Neural cell (in vitro differentiated cells): ENCODE measurements around the gene AGTRAP. TPM values are rescaled to one million over a fixed set of nuclear protein-coding genes. Genes with fewer than 3 reads are reported as not detected.

Experiments
- H2AFZ ChIP-seq: fragments of 200-600, 300-800 bp; sonication (generic), shearing (Covaris generic); 2 replicates; pipeline ENCODE4 v1.6.0; 2014; ENCODE audit warnings: low read depth, mild to moderate bottlenecking, antibody characterized with exemption, low read length, moderate library complexity
- H3F3A ChIP-seq: fragments of 200-600 bp; shearing (Covaris generic); 2 replicates; pipeline ENCODE4 v1.6.1; 2016; ENCODE audit warnings: mild to moderate bottlenecking, moderate library complexity, mixed read lengths, antibody characterized with exemption, low read length; ENCODE audit not compliant: insufficient read depth, poor library complexity, severe bottlenecking
- H3K27ac ChIP-seq: fragments of 200-600, 300-800 bp; sonication (generic), shearing (Covaris generic); 2 replicates; pipeline ENCODE4 v1.5.1; 2014; ENCODE audit warnings: mild to moderate bottlenecking, low read length, moderate library complexity
- H3K27me3 ChIP-seq: fragments of 300-800, 200-600 bp; sonication (generic), shearing (Covaris generic); 2 replicates; pipeline ENCODE4 v1.6.0; 2014; ENCODE audit warnings: mild to moderate bottlenecking, low read depth, low read length, moderate library complexity; ENCODE audit not compliant: insufficient read depth
- H3K36me3 ChIP-seq: fragments of 300-800, 200-600 bp; sonication (generic), shearing (Covaris generic); 2 replicates; pipeline ENCODE4 v1.5.1; 2014; ENCODE audit warnings: mild to moderate bottlenecking, antibody characterized with exemption, low read length, moderate library complexity; ENCODE audit not compliant: insufficient read depth
- H3K4me2 ChIP-seq: fragments of 300-800, 200-600 bp; sonication (generic), shearing (Covaris generic); 2 replicates; pipeline ENCODE4 v1.6.0; 2014; ENCODE audit warnings: mild to moderate bottlenecking, low read length
- H3K4me3 ChIP-seq: fragments of 300-800, 200-600 bp; sonication (generic), shearing (Covaris generic); 2 replicates; pipeline ENCODE4 v1.5.1; 2014; ENCODE audit warnings: mild to moderate bottlenecking, low read length, moderate library complexity
- H3K79me2 ChIP-seq: fragments of 200-600 bp; shearing (Covaris generic); replicated peaks from 2 replicates; pipeline ENCODE4 v1.6.0; 2014; ENCODE audit warnings: mild to moderate bottlenecking, low read length, moderate library complexity; ENCODE audit not compliant: insufficient read depth
- H3K9ac ChIP-seq: fragments of 300-800, 200-600 bp; sonication (generic), shearing (Covaris generic); 2 replicates; pipeline ENCODE4 v1.6.1; 2016; ENCODE audit warnings: mild to moderate bottlenecking, low read length, mixed read lengths
- H3K9me2 ChIP-seq: fragments of 200-600 bp; shearing (Covaris generic); 2 replicates; pipeline ENCODE4 v1.6.1; 2016; ENCODE audit warnings: mild to moderate bottlenecking, low read length, mixed read lengths; ENCODE audit not compliant: insufficient read depth
- H3K9me3 ChIP-seq: fragments of 200-600, 300-800 bp; sonication (generic), shearing (Covaris generic); 2 replicates; pipeline ENCODE4 v1.6.1; 2016; ENCODE audit warnings: mild to moderate bottlenecking, mixed run types, low read length, moderate library complexity, mixed read lengths
- H4K20me1 ChIP-seq: fragments of 200-600 bp; shearing (Covaris generic); 2 replicates; pipeline ENCODE4 v1.6.1; 2016; ENCODE audit warnings: mild to moderate bottlenecking, mixed run types; ENCODE audit not compliant: insufficient read depth
- EP300 ChIP-seq: fragments of 450-650 bp; conservative IDR thresholded peaks from 2 replicates; pipeline ENCODE4 v1.6.1; 2014; ENCODE audit warnings: antibody characterized with exemption, mild to moderate bottlenecking, moderate library complexity; ENCODE audit not compliant: poor library complexity, severe bottlenecking
- EZH2 ChIP-seq: fragments of 200-600, 300-800 bp; shearing (Covaris generic), sonication (generic); IDR thresholded peaks from 2 replicates; pipeline ENCODE4 v1.6.1; 2014; ENCODE audit warnings: antibody characterized with exemption, low read length, borderline replicate concordance, mild to moderate bottlenecking; ENCODE audit not compliant: insufficient read depth, poor library complexity, severe bottlenecking
- MXI1 ChIP-seq: fragments of 450-650 bp; conservative IDR thresholded peaks from 2 replicates; pipeline ENCODE4 v1.6.1; 2014; ENCODE audit warnings: antibody characterized with exemption, mild to moderate bottlenecking; ENCODE audit not compliant: poor library complexity, severe bottlenecking
- POLR2AphosphoS5 ChIP-seq: IDR thresholded peaks from 2 replicates; pipeline ENCODE4 v1.6.1; 2012
- RAD21 ChIP-seq: fragments of 450-650 bp; conservative IDR thresholded peaks from 2 replicates; pipeline ENCODE4 v1.6.1; 2014; ENCODE audit warnings: antibody characterized with exemption, mild to moderate bottlenecking, moderate library complexity
- SMC3 ChIP-seq: fragments of 450-650 bp; conservative IDR thresholded peaks from 2 replicates; pipeline ENCODE4 v1.6.1; 2014; ENCODE audit warnings: antibody characterized with exemption, mild to moderate bottlenecking, moderate library complexity; ENCODE audit not compliant: poor library complexity
- TAF1 ChIP-seq: IDR thresholded peaks from 2 replicates; pipeline ENCODE4 v1.6.1; 2012; ENCODE audit warnings: low read depth
- polyA plus RNA-seq: library from polyadenylated mRNA; depleted of rRNA; stranded (reverse); fragments of >200 nt; gene quantifications from 2 replicates; pipeline ENCODE4 v1.2.3, GENCODE V29; 2014
- TF ChIP-seq, protein P1 (sequence below): fragments of 450-650 bp; IDR thresholded peaks from 2 replicates; pipeline ENCODE4 v1.5.1; 2014; ENCODE audit warnings: antibody characterized with exemption, mild to moderate bottlenecking, moderate library complexity; ENCODE audit not compliant: poor library complexity, severe bottlenecking
- TF ChIP-seq, protein P2 (sequence below): IDR thresholded peaks from 2 replicates; pipeline ENCODE4 v1.6.1; 2012; ENCODE audit warnings: borderline replicate concordance

Gene AGTRAP
- polyA plus RNA-seq, 1 donor from 2014 or later, result 4.4 TPM

DNA sequence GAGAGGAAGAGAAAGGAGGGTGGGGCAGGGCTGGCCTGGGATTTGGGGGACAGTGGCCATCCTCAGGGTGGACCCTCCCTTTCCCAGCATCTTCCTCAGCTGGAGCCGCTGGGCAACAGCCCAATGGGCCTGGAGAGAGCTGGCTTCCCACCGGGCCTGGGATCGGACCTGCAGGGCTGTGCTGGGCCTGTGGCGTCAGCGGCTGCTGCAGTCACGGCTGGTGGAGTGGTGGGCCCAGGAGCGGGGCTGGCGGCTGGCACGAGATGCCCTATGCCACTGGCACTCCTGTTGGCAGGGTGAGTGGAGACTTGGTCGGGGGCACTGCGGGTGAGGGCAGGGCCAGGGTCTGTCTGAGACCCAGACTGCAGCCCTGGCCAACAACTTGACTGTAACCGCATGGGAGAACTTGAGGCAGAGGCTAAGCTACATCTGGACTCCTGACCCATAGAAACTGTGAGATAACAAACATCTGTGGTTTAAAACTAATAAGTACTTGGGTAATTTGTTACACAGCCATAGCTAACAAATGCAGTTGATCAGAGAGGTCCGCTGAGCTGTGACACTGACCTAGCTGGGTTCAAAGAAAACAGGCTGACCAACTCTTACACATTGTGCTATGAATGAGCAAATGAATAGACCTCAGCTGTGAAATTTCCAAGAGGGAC is 43.9 kb downstream of the AGTRAP start:
- H4K20me1 ChIP-seq, result no peaks in the 10 kb centered on the region
- TF ChIP-seq EZH2 (no peak), TAF1 (no peak)
- TF ChIP-seq, protein P1, sequence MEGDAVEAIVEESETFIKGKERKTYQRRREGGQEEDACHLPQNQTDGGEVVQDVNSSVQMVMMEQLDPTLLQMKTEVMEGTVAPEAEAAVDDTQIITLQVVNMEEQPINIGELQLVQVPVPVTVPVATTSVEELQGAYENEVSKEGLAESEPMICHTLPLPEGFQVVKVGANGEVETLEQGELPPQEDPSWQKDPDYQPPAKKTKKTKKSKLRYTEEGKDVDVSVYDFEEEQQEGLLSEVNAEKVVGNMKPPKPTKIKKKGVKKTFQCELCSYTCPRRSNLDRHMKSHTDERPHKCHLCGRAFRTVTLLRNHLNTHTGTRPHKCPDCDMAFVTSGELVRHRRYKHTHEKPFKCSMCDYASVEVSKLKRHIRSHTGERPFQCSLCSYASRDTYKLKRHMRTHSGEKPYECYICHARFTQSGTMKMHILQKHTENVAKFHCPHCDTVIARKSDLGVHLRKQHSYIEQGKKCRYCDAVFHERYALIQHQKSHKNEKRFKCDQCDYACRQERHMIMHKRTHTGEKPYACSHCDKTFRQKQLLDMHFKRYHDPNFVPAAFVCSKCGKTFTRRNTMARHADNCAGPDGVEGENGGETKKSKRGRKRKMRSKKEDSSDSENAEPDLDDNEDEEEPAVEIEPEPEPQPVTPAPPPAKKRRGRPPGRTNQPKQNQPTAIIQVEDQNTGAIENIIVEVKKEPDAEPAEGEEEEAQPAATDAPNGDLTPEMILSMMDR, result no peak

GRCh38 chr1:11780380-11781147 is 44.6 kb downstream of the AGTRAP start:
- Histone ChIP-seq H2AFZ (no peak overlapping the region), H3K9ac (no peak overlapping the region), H3K36me3 (no peaks in the 10 kb centered on the region), H3K27me3 (no peaks in the 10 kb centered on the region), H3K27ac (no peak overlapping the region), H3K9me3 (no peaks in the 10 kb centered on the region), H3K4me3 (no peak overlapping the region), H4K20me1 (no peaks in the 10 kb centered on the region), H3K79me2 (no peaks in the 10 kb centered on the region), H3F3A (no peaks in the 10 kb centered on the region), H3K9me2 (no peaks in the 10 kb centered on the region), H3K4me2 (no peak overlapping the region)
- TF ChIP-seq RAD21, result no peak
- TF ChIP-seq, protein P2, sequence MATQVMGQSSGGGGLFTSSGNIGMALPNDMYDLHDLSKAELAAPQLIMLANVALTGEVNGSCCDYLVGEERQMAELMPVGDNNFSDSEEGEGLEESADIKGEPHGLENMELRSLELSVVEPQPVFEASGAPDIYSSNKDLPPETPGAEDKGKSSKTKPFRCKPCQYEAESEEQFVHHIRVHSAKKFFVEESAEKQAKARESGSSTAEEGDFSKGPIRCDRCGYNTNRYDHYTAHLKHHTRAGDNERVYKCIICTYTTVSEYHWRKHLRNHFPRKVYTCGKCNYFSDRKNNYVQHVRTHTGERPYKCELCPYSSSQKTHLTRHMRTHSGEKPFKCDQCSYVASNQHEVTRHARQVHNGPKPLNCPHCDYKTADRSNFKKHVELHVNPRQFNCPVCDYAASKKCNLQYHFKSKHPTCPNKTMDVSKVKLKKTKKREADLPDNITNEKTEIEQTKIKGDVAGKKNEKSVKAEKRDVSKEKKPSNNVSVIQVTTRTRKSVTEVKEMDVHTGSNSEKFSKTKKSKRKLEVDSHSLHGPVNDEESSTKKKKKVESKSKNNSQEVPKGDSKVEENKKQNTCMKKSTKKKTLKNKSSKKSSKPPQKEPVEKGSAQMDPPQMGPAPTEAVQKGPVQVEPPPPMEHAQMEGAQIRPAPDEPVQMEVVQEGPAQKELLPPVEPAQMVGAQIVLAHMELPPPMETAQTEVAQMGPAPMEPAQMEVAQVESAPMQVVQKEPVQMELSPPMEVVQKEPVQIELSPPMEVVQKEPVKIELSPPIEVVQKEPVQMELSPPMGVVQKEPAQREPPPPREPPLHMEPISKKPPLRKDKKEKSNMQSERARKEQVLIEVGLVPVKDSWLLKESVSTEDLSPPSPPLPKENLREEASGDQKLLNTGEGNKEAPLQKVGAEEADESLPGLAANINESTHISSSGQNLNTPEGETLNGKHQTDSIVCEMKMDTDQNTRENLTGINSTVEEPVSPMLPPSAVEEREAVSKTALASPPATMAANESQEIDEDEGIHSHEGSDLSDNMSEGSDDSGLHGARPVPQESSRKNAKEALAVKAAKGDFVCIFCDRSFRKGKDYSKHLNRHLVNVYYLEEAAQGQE, result no peak
- no peak for TF ChIP-seq EZH2
- TF ChIP-seq TAF1, result no peak
- TF ChIP-seq MXI1, result no peak
- TF ChIP-seq, protein P1, result no peak
- no peak for TF ChIP-seq POLR2AphosphoS5
- TF ChIP-seq SMC3, result no peak
- no peak for TF ChIP-seq EP300

More for the DNA sequence above, 43.9 kb downstream of the AGTRAP start:
- no peaks in the 10 kb centered on the region for H3K9me2 ChIP-seq
- H3F3A ChIP-seq, result no peaks in the 10 kb centered on the region
- H3K9me3 ChIP-seq, result no peaks in the 10 kb centered on the region
- no peak overlapping the region for H3K27ac ChIP-seq
- no peak overlapping the region for H3K9ac ChIP-seq
- H3K4me3 ChIP-seq, result no peak overlapping the region
- H2AFZ ChIP-seq, result no peak overlapping the region
- H3K79me2 ChIP-seq, result no peaks in the 10 kb centered on the region
- H3K27me3 ChIP-seq, result no peaks in the 10 kb centered on the region
- no peaks in the 10 kb centered on the region for H3K36me3 ChIP-seq
- no peak overlapping the region for H3K4me2 ChIP-seq
